SU-DHL-6 (cell line): ENCODE results near the gene FAM53A.
"Not testable (repeated sequence)": the region's sequence is repeated elsewhere in the genome, so short reads cannot be mapped to it uniquely, and the experiment has no call there.

Experiments used
- H2AFZ ChIP-seq: fragments of 200-600 bp; sonication (generic); 2 replicates; pipeline ENCODE4 v1.6.1; 2014; ENCODE audit warnings: low read depth, mild to moderate bottlenecking, moderate library complexity, mixed read lengths, antibody characterized with exemption, low read length; ENCODE audit not compliant: severe bottlenecking
- H3F3A ChIP-seq: fragments of 200-600 bp; shearing (Covaris generic); 2 replicates; pipeline ENCODE4 v1.6.0; 2016; ENCODE audit warnings: antibody characterized with exemption, mild to moderate bottlenecking; ENCODE audit not compliant: insufficient read depth
- H3K27ac ChIP-seq: fragments of 200-600 bp; sonication (generic); 2 replicates; pipeline ENCODE4 v1.5.1; 2016; ENCODE audit warnings: low read depth, mild to moderate bottlenecking, low read length, moderate library complexity, mixed read lengths
- H3K27me3 ChIP-seq: fragments of 200-600 bp; sonication (generic), shearing (Covaris generic); 2 replicates; pipeline ENCODE4 v1.6.0; 2014; ENCODE audit warnings: mild to moderate bottlenecking, low read length
- H3K36me3 ChIP-seq: fragments of 200-600 bp; sonication (generic); 2 replicates; pipeline ENCODE4 v1.6.1; 2014; ENCODE audit warnings: mild to moderate bottlenecking, low read length, mixed read lengths
- H3K4me2 ChIP-seq: fragments of 300-600, 200-600 bp; shearing (Covaris generic), sonication (generic); 2 replicates; pipeline ENCODE4 v1.6.0; 2014; ENCODE audit warnings: low read length, low read depth, mild to moderate bottlenecking; ENCODE audit not compliant: poor library complexity, severe bottlenecking
- H3K4me3 ChIP-seq: fragments of 200-600 bp; sonication (generic); 2 replicates; pipeline ENCODE4 v1.5.1; 2014; ENCODE audit warnings: antibody characterized with exemption, low read length, mild to moderate bottlenecking, mixed read lengths; ENCODE audit not compliant: insufficient read depth, poor library complexity, severe bottlenecking
- H3K79me2 ChIP-seq: fragments of 200-600 bp; sonication (generic); 2 replicates; pipeline ENCODE4 v1.6.1; 2014; ENCODE audit warnings: mild to moderate bottlenecking, low read length, moderate library complexity; ENCODE audit not compliant: insufficient read depth
- H3K9ac ChIP-seq: fragments of 200-600 bp; sonication (generic); 2 replicates; pipeline ENCODE4 v1.7.0; 2014; ENCODE audit warnings: mild to moderate bottlenecking, low read length
- H3K9me2 ChIP-seq: fragments of 200-600 bp; sonication (generic); replicated peaks from 2 replicates; pipeline ENCODE4 v1.6.1; 2014; ENCODE audit warnings: low read length; ENCODE audit not compliant: insufficient read depth
- H3K9me3 ChIP-seq: fragments of 200-600 bp; sonication (generic); 2 replicates; pipeline ENCODE4 v1.6.1; 2014; ENCODE audit warnings: low read length, mixed read lengths; ENCODE audit not compliant: insufficient read depth
- H4K20me1 ChIP-seq: fragments of 200-600 bp; sonication (generic); 2 replicates; pipeline ENCODE4 v1.6.1; 2014; ENCODE audit warnings: low read depth, mild to moderate bottlenecking, antibody characterized with exemption, low read length, moderate library complexity, mixed read lengths
- EZH2phosphoT487 ChIP-seq: fragments of 200-600 bp; sonication (generic), shearing (Covaris generic); conservative IDR thresholded peaks from 2 replicates; pipeline ENCODE4 v1.6.1; 2018; ENCODE audit warnings: mild to moderate bottlenecking, antibody characterized with exemption, low read length, moderate library complexity, mixed read lengths
- TF ChIP-seq, protein P1 (sequence below): fragments of 200-600 bp; sonication (generic); IDR thresholded peaks from one replicate; pipeline ENCODE4 v1.5.1; 2017; ENCODE audit warnings: antibody characterized with exemption, mild to moderate bottlenecking, low read length, moderate library complexity; ENCODE audit not compliant: insufficient read depth, poor library complexity, severe bottlenecking

FAM53A gene

DNA sequence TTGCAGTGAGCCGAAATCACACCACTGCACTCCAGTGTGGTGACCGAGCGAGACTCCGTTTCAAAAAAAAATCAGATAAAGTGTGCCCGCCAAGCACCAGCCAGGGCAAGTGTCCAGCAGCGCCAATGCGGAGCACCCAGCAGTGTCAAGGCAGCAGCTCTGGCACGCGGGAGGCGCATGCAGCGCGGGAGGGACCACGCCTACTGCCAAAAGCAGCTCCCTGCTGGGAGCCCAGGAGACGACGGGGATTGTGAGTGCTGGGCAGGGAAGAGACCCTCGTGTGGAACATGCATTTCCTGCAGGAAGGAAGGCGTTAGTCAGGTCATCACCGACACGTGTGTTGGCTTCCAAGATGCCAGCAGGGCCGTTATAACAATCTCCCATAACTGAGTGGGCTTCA lies 10.4 kb downstream of the FAM53A start:
- no peaks in the 10 kb centered on the region for H3F3A ChIP-seq
- TF ChIP-seq EZH2phosphoT487 = no peak
- TF ChIP-seq, protein P1, sequence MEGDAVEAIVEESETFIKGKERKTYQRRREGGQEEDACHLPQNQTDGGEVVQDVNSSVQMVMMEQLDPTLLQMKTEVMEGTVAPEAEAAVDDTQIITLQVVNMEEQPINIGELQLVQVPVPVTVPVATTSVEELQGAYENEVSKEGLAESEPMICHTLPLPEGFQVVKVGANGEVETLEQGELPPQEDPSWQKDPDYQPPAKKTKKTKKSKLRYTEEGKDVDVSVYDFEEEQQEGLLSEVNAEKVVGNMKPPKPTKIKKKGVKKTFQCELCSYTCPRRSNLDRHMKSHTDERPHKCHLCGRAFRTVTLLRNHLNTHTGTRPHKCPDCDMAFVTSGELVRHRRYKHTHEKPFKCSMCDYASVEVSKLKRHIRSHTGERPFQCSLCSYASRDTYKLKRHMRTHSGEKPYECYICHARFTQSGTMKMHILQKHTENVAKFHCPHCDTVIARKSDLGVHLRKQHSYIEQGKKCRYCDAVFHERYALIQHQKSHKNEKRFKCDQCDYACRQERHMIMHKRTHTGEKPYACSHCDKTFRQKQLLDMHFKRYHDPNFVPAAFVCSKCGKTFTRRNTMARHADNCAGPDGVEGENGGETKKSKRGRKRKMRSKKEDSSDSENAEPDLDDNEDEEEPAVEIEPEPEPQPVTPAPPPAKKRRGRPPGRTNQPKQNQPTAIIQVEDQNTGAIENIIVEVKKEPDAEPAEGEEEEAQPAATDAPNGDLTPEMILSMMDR = no peak
- H3K79me2 ChIP-seq = no peaks in the 10 kb centered on the region
- H3K36me3 ChIP-seq = no peaks in the 10 kb centered on the region
- no peak overlapping the region for H3K9ac ChIP-seq
- no peaks in the 10 kb centered on the region for H4K20me1 ChIP-seq
- no peak overlapping the region for H3K27ac ChIP-seq
- H2AFZ ChIP-seq = no peak overlapping the region
- no peaks in the 10 kb centered on the region for H3K9me3 ChIP-seq
- no peak overlapping the region for H3K4me3 ChIP-seq
- H3K27me3 ChIP-seq = no peaks in the 10 kb centered on the region
- no peak overlapping the region for H3K4me2 ChIP-seq
- H3K9me2 ChIP-seq = no peaks in the 10 kb centered on the region

DNA sequence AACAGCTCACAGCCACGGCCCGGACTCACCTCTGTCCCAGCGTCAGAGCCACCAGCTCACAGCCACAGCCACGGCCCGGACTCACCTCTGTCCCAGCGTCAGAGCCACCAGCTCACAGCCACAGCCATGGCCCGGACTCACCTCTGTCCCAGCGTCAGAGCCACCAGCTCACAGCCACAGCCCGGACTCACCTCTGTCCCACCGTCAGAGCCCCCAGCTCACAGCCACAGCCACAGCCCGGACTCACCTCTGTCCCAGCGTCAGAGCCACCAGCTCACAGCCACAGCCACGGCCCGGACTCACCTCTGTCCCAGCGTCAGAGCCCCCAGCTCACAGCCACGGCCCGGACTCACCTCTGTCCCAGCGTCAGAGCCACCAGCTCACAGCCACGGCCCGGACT lies 13.1 kb downstream of the FAM53A start:
- H3K79me2 ChIP-seq, H3K9me3 ChIP-seq, H3K27me3 ChIP-seq, H4K20me1 ChIP-seq, H3K27ac ChIP-seq, H3F3A ChIP-seq, H2AFZ ChIP-seq, H3K36me3 ChIP-seq, H3K4me3 ChIP-seq, H3K4me2 ChIP-seq, H3K9me2 ChIP-seq, H3K9ac ChIP-seq: not testable (repeated sequence)

DNA sequence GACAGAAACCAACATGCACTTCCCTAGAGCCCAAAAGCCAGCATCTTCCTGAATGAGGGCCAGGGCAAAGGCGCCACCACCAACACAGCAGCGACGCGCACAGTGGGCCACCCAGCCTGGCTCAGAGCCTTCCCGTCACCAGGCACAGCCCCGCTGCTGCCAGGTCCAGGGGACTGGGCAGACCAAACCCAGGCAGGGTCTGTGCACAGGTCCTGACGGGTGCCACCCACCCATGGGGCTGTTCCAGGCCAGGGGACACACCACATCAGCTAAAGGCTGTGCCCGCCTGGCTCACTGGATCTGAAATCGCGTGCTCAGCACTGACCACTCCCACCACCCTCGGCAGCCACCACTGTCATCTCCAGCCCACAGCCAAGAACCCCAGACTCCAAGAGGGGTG lies 13.8 kb downstream of the FAM53A start:
- Histone ChIP-seq H2AFZ (no peak overlapping the region), H3K9me3 (peaks cover 7% of the 10 kb centered on the region; the same call in 1 of the 2 replicates), H3K4me2 (no peak overlapping the region), H3K27ac (no peak overlapping the region), H3K9ac (no peak overlapping the region), H3K27me3 (no peaks in the 10 kb centered on the region), H3F3A (peaks cover 11% of the 10 kb centered on the region; the same call in 1 of the 2 replicates), H3K79me2 (no peaks in the 10 kb centered on the region), H4K20me1 (no peaks in the 10 kb centered on the region), H3K36me3 (no peaks in the 10 kb centered on the region), H3K9me2 (no peaks in the 10 kb centered on the region), H3K4me3 (no peak overlapping the region)
- no peak for TF ChIP-seq EZH2phosphoT487
- TF ChIP-seq, protein P1 = no peak

DNA sequence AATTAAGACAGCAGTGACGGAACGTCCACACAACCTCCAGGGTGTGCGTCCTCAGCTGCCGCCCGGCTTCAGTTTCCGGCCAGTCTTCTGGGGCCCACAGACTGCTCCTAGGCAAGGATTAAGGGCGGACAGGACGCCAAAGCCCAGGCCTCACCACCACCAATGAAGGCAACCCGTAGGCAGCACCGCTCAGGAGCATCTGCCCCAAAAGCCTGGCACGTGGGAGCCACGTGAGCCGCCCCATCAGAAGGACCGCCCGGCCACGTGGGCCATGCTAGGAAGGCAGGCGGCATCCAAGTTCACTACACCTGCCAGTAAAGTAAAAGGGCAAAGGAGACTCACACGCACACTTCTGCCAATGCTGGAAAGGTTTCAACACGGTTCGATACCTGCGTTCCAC lies 14.3 kb downstream of the FAM53A start:
- Histone ChIP-seq H3K9me2 (no peaks in the 10 kb centered on the region), H3K36me3 (no peaks in the 10 kb centered on the region), H3F3A (peaks cover 11% of the 10 kb centered on the region; the same call in 1 of the 2 replicates), H3K4me2 (no peak overlapping the region), H2AFZ (no peak overlapping the region), H4K20me1 (no peaks in the 10 kb centered on the region), H3K79me2 (no peaks in the 10 kb centered on the region), H3K9ac (no peak overlapping the region), H3K4me3 (no peak overlapping the region), H3K27me3 (no peaks in the 10 kb centered on the region), H3K27ac (no peak overlapping the region), H3K9me3 (peaks cover 7% of the 10 kb centered on the region; the same call in 1 of the 2 replicates)
- TF ChIP-seq, protein P1 = no peak
- TF ChIP-seq EZH2phosphoT487 = no peak
